Lung (tissue), 12 donors: ENCODE data around the gene PIGT. TPM values are rescaled to one million over a fixed set of nuclear protein-coding genes. Genes with fewer than 3 reads are reported as not detected.

Experiments
- ATAC-seq: fragments of 200-7000 bp; cut with Tn5 transposase; one replicate; pipeline ENCODE4 v1.9.1; 2020; ENCODE audit warnings: moderate number of reproducible peaks; ENCODE audit not compliant: insufficient read depth, low FRiP score
- DNase-seq, 3 donors: peaks; one replicate each; pipeline ENCODE4 v3.0.0-alpha.2; 2013 to 2017
- H3K27ac ChIP-seq, 2 donors: one replicate each; pipeline ENCODE4 v1.5.1; 2013; ENCODE audit warnings: mild to moderate bottlenecking in 2 of 2, moderate library complexity in 2 of 2, control low read depth in 1 of 2, inconsistent platforms in 1 of 2, low read depth in 1 of 2, low read length in 1 of 2
- H3K27me3 ChIP-seq, 3 donors: one replicate each; pipeline ENCODE4 v1.5.1; 2013; ENCODE audit warnings: low read length in 2 of 3; ENCODE audit not compliant: control insufficient read depth in 3 of 3, insufficient read depth in 3 of 3
- H3K36me3 ChIP-seq, 4 donors: one replicate each; pipeline ENCODE4 v1.5.1; 2013; ENCODE audit warnings: low read length in 4 of 4, mild to moderate bottlenecking in 1 of 4, moderate library complexity in 1 of 4; ENCODE audit not compliant: control insufficient read depth in 4 of 4, insufficient read depth in 4 of 4
- H3K4me1 ChIP-seq, 5 donors: one replicate each; pipeline ENCODE4 v1.5.1; 2013; ENCODE audit warnings: low read length in 5 of 5, mild to moderate bottlenecking in 2 of 5, moderate library complexity in 1 of 5; ENCODE audit not compliant: control insufficient read depth in 5 of 5, insufficient read depth in 5 of 5
- H3K4me3 ChIP-seq: one replicate; pipeline ENCODE4 v1.5.1; 2013; ENCODE audit warnings: mild to moderate bottlenecking, control low read depth, moderate library complexity
- H3K9ac ChIP-seq, 2 donors: one replicate each; pipeline ENCODE4 v1.5.1; 2013; ENCODE audit warnings: low read length in 2 of 2, control low read depth in 1 of 2; ENCODE audit not compliant: insufficient read depth in 1 of 2
- H3K9me3 ChIP-seq, 4 donors: one replicate each; pipeline ENCODE4 v1.5.1; 2013; ENCODE audit warnings: low read length in 3 of 4, mild to moderate bottlenecking in 1 of 4, moderate library complexity in 1 of 4; ENCODE audit not compliant: control insufficient read depth in 4 of 4, insufficient read depth in 3 of 4
- WGBS, 2 donors: extraction: QIAGEN DNeasy Blood & Tissue Kit; methylation state at CpG; one replicate each; pipeline ENCODE4 v1.1.7; 2013; 5-methylcytosine and 5-hydroxymethylcytosine counted together
- polyA plus RNA-seq, 2 donors: library from polyadenylated mRNA; stranded (reverse); fragments of 200-250 nt; gene quantifications; one replicate each; pipeline ENCODE4 v1.2.1, GENCODE V29; 2013
- total RNA-seq, 2 donors: library from RNA; depleted of rRNA in 1 of 2; stranded (reverse); fragments of >200 nt in 1 of 2; gene quantifications; one replicate each; pipeline ENCODE4 v1.2.1, GENCODE V29; 2014 to 2021
- TF ChIP-seq, protein P1 (sequence below): IDR thresholded peaks from 2 replicates; pipeline ENCODE4 v1.5.1; 2012; ENCODE audit warnings: mild to moderate bottlenecking; ENCODE audit errors: control extremely low read depth, extremely low read depth
- donor health status: control.
- donor health status: control.
- donor health status: Bipolar disorder and iron deficiency.
- donor health status: healthy.
- donor health status: DM: yes; HTN: yes; CAD: no.

The PIGT gene
- total and polyA plus RNA-seq, 4 donors = 33.6 to 107 (median 72.3) TPM

GRCh38 chr20:45467861-45468260, 51.9 kb downstream of the PIGT start:
- H3K36me3 ChIP-seq = no peaks in the 10 kb centered on the region
- H3K9ac ChIP-seq = no peak overlapping the region
- peaks cover 0 to 2% (median 0%) of the 10 kb centered on the region in 4 donors for H3K9me3 ChIP-seq
- H3K4me1 ChIP-seq = peaks cover 0 to 14% (median 0%) of the 10 kb centered on the region in 5 donors
- TF ChIP-seq, protein P1, sequence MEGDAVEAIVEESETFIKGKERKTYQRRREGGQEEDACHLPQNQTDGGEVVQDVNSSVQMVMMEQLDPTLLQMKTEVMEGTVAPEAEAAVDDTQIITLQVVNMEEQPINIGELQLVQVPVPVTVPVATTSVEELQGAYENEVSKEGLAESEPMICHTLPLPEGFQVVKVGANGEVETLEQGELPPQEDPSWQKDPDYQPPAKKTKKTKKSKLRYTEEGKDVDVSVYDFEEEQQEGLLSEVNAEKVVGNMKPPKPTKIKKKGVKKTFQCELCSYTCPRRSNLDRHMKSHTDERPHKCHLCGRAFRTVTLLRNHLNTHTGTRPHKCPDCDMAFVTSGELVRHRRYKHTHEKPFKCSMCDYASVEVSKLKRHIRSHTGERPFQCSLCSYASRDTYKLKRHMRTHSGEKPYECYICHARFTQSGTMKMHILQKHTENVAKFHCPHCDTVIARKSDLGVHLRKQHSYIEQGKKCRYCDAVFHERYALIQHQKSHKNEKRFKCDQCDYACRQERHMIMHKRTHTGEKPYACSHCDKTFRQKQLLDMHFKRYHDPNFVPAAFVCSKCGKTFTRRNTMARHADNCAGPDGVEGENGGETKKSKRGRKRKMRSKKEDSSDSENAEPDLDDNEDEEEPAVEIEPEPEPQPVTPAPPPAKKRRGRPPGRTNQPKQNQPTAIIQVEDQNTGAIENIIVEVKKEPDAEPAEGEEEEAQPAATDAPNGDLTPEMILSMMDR = no peak
- WGBS, 2 donors = 56 to 69% methylated on average over 3 of the region's 3 CpGs
- no peak overlapping the region for H3K27ac ChIP-seq
- H3K4me3 ChIP-seq = no peak overlapping the region
- DNase-seq (peak in 1 of 3 donors; percentile 13), ATAC-seq (no peak)
- peaks cover 0 to 22% (median 11%) of the 10 kb centered on the region in 3 donors for H3K27me3 ChIP-seq

DNA sequence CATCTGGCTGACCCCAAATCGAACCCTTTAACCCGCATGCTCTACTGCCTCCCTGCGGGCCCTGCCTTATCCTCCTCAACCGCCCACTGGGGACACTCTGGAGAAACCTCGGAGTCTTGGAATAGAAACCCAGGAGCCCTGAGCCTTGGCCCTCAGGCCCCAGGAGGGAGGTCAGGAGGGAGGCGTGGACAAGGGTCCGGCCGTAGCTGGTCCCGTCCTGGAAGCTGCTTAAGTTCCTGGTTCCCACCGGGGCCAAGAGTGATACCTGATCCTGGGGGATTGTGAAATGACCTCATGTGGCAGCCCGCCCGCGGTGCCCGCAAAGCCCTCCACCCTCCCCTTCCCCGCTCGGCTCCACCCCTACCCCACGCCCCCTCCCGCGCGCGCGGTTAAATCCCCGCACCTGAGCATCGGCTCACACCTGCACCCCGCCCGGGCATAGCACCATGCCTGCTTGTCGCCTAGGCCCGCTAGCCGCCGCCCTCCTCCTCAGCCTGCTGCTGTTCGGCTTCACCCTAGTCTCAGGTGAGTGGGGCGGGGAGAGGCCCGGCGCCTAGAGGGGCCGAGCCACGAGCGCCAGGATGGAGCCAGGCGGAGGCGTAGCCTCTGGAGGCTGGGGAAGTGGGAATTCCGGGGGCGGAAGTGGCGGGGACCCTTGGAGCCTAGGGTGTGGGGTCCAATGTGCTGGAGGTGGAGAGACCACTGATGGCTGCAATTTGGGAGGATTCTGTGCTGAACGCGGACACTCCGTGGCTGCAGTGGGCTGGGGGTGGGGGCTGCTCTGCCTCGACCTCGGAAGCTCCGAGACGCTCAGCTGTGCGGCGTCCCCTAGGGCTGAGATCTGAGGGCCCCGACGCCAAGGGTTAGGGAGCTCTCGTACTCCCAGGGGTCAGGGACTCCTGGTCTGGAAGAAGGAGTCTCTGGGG, 53.7 kb downstream of the PIGT start, which contains the start of gene WFDC2:
Gene WFDC2, plus strand, starts transcription at position 418 of the 926 bp plus-strand sequence. Its CDS starts 29 bp downstream, at position 447.
- peaks cover 0 to 20% (median 7%) of the 10 kb centered on the region in 3 donors for H3K27me3 ChIP-seq
- peak within 1 kb of the TSS; percentile 12 for H3K4me3 ChIP-seq
- peaks cover 0 to 2% (median 0%) of the 10 kb centered on the region in 4 donors for H3K9me3 ChIP-seq
- H3K9ac ChIP-seq = peak within 1 kb of the TSS in 1 of 2 donors; percentile 31
- TF ChIP-seq, protein P1 = no peak
- H3K27ac ChIP-seq = peak within 1 kb of the TSS in 1 of 2 donors; percentile 78
- ATAC-seq (peak; percentile 70), DNase-seq (peak; percentile 30 to 63 (median 57))
- H3K36me3 ChIP-seq = no peaks in the 10 kb centered on the region
- H3K4me1 ChIP-seq = peaks cover 0 to 14% (median 0%) of the 10 kb centered on the region in 5 donors
- 11% methylated on average over 54 of the region's 54 CpGs for WGBS, 2 donors

GRCh38 chr20:45470262-45470931, 54.5 kb downstream of the PIGT start:
- H3K9ac ChIP-seq = peak overlapping the region in 1 of 2 donors; percentile 31
- DNase-seq = peak; percentile 73 to 78 (median 77)
- TF ChIP-seq, protein P1 = no peak

More at GRCh38 chr20:45470262-45470931, 54.5 kb downstream of the PIGT start:
- no peaks in the 10 kb centered on the region for H3K36me3 ChIP-seq
- WGBS, 2 donors = 1% methylated on average over 44 to 50 of the region's 50 CpGs
- H3K27ac ChIP-seq = peak overlapping the region in 1 of 2 donors; percentile 78
- peaks cover 0 to 20% (median 7%) of the 10 kb centered on the region in 3 donors for H3K27me3 ChIP-seq
- H3K9me3 ChIP-seq = peaks cover 0 to 2% (median 0%) of the 10 kb centered on the region in 4 donors
- ATAC-seq = peak; percentile 68
- H3K4me1 ChIP-seq = peaks cover 0 to 14% (median 0%) of the 10 kb centered on the region in 5 donors
- peak overlapping the region; percentile 12 for H3K4me3 ChIP-seq
